ENCODE results near the gene FRAT1.
"Not testable (repeated sequence)": the region's sequence is repeated elsewhere in the genome, so short reads cannot be mapped to it uniquely, and the experiment has no call there.

The FRAT1 gene, protein sequence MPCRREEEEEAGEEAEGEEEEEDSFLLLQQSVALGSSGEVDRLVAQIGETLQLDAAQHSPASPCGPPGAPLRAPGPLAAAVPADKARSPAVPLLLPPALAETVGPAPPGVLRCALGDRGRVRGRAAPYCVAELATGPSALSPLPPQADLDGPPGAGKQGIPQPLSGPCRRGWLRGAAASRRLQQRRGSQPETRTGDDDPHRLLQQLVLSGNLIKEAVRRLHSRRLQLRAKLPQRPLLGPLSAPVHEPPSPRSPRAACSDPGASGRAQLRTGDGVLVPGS

DNA sequence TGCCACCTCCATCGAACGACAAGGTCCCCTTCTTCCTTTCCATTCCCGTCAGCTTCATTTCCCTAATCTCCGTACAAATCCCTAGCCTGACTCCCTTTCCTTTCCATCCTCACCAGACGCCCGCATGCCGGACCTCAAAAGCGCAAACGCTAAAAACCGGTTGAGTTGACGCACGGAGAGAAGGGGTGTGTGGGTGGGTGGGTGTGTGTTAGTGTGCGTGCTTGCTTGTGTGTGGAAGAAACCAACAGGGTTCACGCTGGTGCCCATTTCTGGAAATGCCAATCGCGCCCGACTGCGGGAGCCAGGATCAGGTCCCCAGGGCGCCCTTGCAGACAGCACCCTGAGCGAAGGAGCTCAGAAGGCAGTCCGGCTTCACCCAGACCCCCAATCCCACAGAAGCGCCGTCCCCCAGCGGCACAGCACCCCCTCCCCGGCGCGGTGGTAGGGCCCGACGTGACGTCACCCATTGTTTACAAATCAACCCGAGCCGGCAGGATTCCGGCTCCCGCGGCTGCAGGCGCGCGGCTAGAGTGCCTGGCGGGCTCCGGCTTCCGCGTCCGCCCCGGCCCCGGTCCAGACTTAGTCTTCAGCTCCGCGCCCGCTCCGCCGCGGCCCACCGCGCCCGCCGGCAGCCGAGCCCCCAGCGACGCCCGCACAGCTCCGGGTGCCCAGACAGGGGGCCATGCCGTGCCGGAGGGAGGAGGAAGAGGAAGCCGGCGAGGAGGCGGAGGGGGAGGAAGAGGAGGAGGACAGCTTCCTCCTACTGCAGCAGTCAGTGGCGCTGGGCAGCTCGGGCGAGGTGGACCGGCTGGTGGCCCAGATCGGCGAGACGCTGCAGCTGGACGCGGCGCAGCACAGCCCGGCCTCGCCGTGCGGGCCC lies at the start of gene FRAT1:
FRAT1 (plus strand) TSS at position 500 of the 880 bp plus-strand sequence; CDS start at position 683, 183 bp downstream.
- peak; percentile 64 to 85 for DNase-seq (ENCODE audit: extremely low read depth in 1 of 2, low read depth in 1 of 2)

DNA sequence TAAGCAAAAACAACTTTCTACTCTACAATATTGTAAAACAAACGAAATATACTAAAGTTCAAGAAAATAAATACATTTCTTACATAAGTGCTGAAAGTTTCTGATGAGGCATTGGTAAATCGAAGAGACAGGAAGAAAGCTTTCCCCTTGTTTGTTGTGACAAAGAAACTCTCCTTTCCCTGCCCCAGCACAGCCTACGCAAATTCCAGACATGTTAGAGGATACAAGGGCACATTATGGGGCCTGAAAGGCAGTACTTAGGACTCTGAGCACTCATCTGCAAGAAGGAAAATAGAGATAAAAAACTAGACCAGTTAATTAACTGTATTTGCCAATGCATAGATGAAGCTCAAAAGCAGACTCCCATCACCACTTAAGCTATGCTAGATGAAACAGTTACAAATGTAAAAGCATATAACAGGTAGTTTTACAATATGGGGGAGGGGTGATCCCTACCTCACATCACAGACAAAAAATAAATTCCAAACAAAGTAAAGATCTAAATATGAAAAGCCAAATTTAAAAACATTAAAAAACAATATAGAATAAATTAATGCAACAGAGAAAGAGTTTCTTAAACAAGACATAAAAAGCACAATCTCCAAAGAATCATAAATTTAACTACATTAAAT lies 48.4 kb upstream of the FRAT1 start:
- DNase-seq (ENCODE audit: extremely low read depth in 1 of 2, low read depth in 1 of 2) = no peak

DNA sequence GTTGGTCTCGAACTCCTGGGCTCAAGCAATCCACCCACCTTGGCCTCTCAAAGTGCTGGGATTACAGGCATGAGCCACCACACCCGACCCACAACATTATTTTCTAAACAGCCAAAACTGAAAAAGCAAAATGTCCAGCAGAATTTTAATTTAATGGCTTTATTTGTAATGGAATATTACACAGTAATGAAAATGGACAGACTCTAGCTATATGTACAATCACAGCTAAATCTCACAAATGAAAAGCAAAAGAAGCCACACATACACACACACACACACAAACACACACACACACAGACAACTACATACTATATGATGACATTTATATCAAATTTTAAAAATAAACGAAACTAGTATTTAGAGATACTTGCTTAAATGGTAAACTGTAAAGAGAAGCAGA lies 45.4 kb upstream of the FRAT1 start:
- no peak for DNase-seq (ENCODE audit: extremely low read depth in 1 of 2, low read depth in 1 of 2)

DNA sequence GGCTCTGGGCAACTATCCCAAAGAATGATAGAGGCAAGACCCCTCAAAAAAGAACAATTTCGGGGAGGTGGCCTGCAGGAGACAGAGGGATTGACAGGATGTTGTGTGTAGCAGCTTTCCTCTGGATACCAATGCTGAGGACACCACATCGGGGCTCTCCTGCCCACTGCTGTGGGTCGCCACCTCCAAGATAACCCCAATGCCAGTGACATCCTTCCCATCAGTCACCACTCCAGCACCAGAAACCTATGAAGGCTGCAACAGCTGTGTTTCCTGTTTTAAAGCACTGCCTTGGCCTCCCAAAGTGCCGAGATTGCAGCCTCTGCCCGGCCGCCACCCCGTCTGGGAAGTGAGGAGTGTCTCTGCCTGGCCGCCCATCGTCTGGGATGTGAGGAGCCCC lies 44.2 kb upstream of the FRAT1 start:
- no peak for DNase-seq (ENCODE audit: extremely low read depth in 1 of 2, low read depth in 1 of 2)

DNA sequence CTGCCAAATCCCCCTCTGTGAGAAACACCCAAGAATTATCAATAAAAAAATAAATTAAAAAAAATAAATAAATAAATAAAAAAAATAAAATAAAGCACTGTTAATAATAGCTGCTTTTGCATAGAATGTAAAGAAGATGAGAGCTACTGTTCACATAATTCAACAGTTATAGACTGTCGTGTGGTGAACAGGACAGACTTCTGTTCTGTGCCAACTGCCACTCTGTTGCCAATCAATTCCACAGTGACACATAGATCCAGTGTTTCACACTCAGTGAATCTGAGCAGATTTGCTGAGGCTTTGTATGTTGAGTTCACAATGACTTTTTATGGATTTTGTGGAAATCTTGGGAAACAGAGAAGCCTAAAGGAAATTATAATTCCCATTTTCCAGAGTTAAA lies 41.5 kb upstream of the FRAT1 start:
- no peak for DNase-seq (ENCODE audit: extremely low read depth in 1 of 2, low read depth in 1 of 2)

DNA sequence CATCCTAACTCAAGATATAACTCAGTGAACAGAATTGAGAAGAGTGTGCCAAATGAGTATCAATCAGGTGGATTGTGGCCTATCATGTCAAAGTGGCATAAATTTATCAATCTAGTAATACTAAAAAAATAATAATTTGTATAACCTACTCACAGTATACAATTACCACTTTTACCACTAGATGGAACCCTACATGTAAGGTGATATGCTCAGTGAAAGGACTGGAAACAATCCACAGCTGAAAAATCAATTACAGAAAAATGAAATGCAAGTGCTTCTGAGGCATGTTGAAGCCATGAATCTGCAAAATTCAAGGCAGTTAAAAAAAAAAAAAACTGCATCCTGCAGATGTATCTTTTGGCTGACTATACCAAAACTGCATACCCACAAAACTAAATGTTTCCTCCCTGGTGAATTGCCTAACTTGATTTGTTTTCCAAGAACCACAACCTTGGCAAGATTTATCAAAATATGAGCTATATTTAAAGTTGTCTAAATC lies 40.5 kb upstream of the FRAT1 start:
- no peak for DNase-seq (ENCODE audit: extremely low read depth in 1 of 2, low read depth in 1 of 2)

DNA sequence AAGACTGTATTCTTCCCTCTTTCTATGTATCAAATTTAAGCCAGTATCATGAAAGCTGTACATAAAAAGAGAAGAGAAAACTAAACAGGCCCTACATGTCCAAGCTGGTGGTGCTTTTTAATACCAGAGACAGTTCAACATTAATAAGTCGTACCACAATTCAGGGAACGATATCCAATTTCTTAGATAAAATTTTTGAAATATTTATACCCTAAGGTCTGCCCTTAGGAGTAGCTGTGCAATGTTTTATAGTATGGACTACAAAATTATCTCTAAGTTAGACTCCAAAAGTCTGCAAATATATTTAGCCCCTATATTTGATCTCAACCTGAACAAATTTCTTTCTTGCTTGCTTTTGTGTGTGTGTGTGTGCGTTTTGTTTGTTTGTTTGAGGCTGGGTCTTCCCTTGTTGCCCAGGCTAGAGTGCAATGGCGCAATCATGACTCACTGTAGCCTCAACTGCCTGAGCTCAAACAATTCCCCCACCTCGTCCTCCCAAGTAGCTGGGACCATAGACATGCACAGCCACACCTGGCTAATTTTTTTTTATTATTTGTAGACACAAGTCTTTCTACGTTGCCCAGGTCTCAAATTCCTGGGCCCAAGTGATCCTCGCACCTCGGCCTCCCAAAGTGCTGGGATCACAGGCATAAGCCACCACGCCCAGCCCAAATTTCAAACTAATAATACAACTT lies 39.8 kb upstream of the FRAT1 start:
- no peak for DNase-seq (ENCODE audit: extremely low read depth in 1 of 2, low read depth in 1 of 2)

DNA sequence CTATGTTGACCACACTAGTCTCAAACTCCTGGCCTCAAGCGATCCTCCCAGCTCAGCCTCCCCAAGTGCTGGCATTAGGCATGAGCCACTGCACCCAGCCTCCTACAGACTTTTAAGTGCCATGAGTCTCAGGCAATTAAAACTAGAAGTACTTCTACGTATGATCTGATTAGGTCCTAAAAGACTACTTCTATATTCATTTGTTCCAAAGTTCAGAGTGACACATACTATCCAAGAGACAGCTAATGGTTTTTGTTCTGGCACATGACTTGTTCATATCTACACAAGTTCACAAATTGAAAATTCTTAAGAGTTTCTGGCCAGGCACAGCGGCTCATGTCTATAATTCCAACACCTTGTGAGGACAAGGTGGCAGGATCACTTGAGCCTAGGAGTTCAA lies 38.3 kb upstream of the FRAT1 start:
- DNase-seq (ENCODE audit: extremely low read depth in 1 of 2, low read depth in 1 of 2) = no peak

DNA sequence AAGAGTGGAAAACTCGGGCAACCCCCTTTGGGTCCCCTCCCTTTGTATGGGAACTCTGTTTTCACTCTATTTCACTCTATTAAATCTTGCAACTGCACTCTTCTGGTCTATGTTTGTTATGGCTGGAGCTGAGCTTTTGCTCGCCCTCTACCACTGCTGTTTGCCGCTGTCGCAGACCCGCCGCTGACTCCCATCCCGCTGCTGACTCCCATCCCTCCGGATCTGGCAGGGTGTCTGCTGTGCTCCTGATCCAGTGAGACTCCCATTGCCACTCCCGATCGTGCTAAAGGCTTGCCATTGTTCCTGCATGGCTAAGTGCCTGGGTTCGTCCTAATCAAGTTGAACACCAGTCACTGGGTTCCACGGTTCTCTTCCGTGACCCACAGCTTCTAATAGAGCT lies 29.0 kb upstream of the FRAT1 start:
- not testable (repeated sequence) for DNase-seq (ENCODE audit: extremely low read depth in 1 of 2, low read depth in 1 of 2)

DNA sequence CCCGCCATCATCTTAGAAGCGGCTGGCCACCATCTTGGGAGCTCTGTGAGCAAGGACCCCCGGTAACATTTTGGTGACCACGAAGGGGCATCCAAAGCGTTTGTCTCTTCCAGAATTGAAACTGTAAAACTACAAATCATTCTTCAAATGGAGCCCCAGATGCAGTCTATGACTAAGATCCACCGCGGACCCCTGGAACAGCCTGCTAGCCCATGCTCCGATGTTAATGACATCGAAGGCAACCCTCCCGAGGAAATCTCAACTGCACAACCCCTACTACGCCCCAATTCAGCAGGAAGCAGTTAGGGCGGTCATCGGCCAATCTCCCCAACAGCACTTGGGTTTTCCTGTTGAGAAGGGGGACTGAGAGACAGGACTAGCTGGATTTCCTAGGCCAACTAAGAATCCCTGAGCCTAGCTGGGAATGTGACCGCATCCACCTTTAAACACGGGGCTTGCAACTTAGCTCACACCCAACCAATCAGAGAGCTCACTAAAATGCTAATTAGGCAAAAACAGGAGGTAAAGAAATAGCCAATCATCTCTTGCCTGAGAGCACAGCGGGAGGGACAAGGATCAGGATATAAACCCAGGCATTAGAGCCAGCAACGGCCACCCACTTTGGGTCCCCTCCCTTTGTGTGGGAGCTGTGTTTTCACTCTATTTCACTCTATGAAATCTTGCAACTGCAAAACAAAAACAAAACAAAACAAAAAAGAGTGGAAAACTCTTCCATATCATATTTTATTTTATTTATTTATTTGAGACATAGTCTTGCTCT lies 28.3 kb upstream of the FRAT1 start:
- DNase-seq (ENCODE audit: extremely low read depth in 1 of 2, low read depth in 1 of 2) = not testable (repeated sequence)

DNA sequence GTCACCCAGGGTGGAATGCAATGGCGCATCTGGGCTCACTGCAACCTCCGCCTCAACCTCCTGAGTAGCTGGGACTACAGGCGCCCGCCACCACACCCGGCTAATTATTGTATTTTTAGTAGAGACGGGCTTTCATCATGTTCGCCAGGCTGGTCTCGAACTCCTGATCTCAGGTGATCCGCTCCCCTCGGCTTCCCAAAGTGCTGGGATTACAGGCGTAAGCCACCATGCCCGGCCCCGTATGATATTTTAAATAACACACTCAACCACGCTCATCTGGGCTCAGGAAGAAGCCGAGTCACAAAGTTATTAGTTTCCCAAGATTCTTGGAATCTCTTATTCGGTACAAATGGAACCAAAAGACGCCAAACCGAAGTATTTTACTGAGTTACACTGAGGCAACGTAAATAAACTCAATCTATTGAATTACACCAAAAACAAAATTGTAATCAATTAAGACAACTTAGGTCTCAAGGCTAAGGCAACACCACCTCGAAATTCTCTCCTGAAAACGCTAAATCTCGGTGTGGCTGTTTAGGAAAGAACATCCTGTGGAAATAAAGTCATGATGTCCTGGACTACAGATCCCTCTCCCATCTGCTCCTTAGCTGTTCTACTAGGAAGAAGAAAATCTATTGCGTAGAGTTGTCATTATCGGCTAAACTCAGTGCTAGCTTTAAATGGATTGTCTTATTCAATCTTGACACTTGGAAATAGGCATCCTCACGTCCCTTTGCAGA lies 27.5 kb upstream of the FRAT1 start:
- no peak for DNase-seq (ENCODE audit: extremely low read depth in 1 of 2, low read depth in 1 of 2)

DNA sequence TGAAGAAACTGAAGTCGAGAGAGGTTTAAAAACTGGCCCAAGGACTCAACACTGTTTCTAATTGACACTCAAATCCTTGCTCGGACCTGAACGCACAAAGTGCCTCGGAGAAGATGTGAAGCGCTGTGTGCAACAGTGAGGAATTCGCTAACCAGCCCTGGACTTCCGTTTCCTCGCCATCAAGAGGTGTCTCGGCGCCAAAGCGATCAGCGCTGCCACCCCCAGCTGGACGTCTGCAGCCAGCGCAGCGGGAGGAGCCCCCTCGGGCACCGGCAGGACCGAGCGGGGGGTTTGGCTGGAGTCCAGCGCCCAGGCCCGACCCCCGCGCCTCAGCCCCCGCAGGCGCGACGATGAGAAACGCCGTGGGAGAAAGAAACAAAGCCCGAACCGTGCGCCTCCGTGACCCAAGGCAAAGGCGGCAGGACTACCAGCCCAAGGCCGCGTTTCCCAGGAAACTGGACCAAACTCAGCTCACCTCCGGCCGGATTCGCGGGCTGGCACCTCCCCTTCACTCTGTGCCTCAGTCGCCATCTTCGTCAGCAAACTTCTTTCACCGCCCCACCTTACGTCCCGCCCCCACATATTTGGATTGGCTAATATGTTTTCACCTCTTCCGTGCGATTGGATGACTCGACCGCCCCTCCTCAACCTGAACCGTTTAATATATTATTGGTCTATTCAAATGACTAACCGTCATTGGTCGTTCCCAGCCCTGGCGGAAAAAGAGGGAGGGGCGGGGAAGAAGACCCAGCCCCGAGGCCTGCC lies 26.8 kb upstream of the FRAT1 start, which contains the start of gene ARHGAP19:
ARHGAP19 (minus strand) TSS at position 541 of the 765 bp plus-strand sequence; CDS start at position 531, 10 bp downstream.
- DNase-seq (ENCODE audit: extremely low read depth in 1 of 2, low read depth in 1 of 2) = peak; percentile 78 to 83

DNA sequence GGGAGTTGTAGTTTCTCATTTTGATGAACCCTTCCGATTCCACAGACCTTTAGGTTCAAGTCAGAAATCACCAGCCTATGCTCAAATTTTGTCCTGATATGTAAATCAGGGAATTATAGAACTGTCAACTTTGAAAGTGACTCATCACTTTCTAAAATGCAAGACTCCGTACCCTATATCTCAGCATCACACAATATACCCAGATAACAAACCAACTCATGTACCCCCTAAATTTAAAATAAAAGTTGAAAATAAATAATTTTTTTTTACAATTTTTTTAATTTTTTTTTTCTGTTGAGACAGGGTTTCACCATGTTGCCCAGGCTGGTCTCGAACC lies 26.2 kb upstream of the FRAT1 start:
- DNase-seq (ENCODE audit: extremely low read depth in 1 of 2, low read depth in 1 of 2) = no peak

DNA sequence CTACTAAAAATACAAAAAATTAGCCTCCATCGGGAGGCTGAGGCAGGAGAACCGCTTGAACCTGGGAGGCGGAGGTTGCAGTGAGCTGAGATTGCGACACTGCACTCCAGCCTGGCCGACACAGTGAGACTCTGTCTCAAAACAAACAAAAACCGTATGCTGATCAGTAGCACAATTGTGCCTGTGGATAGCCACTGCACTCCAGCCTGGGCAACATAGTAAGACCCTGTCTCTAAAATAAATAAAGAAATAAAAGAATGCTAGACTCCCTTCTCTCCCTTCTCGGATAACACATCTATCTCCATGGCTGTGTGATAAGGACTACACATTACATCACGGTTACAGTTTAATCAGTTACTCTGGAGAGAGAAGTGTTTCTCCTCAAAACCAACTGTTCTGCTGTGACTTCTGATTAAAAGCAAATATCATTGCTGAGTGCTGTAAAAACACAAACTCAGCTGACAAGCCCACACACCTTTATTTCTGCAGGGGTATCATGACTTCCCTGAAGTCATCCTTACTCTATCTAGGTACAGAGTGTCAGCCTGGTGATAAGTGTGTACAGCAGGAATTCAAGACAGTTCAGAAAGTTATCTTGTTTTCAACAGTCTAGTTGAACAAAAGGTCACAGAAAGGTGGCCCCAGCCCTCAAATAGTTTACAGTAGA lies 21.4 kb upstream of the FRAT1 start:
- no peak for DNase-seq (ENCODE audit: extremely low read depth in 1 of 2, low read depth in 1 of 2)

DNA sequence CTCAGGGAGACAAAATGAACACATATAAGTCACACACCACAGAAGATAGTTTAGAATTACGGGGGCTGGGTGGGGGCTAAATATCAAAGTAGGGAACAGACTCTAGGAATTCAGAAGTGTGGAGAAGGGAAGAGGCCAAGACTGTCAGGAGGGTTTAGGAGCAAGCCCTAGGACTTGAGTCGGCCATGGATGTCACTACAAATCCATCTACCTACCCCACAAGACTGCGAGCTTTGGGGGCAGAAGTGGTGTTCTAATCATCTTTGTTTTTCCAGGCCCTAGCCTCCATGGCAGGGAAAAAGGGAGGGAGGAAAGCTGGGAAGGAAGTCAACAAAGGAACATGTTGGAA lies 20.9 kb upstream of the FRAT1 start:
- no peak for DNase-seq (ENCODE audit: extremely low read depth in 1 of 2, low read depth in 1 of 2)

DNA sequence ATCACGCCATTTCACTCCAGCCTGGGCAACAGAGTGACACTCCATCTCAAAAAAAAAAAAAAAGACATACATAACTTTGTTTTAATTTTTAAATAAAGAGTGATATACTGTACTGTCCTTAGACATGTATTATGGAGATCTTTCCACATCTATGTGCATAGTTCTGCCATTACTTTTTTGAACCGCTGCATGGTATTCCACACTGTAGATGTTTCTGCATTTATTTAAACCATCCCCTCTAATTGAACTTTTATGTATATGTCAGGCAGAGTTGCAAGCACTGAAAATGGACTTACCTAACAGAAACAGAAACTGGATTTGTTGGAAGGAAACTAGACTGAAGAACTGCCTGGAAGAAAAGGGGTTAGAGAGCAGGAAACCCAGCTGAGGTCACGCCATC lies 18.1 kb upstream of the FRAT1 start:
- DNase-seq (ENCODE audit: extremely low read depth in 1 of 2, low read depth in 1 of 2) = no peak

DNA sequence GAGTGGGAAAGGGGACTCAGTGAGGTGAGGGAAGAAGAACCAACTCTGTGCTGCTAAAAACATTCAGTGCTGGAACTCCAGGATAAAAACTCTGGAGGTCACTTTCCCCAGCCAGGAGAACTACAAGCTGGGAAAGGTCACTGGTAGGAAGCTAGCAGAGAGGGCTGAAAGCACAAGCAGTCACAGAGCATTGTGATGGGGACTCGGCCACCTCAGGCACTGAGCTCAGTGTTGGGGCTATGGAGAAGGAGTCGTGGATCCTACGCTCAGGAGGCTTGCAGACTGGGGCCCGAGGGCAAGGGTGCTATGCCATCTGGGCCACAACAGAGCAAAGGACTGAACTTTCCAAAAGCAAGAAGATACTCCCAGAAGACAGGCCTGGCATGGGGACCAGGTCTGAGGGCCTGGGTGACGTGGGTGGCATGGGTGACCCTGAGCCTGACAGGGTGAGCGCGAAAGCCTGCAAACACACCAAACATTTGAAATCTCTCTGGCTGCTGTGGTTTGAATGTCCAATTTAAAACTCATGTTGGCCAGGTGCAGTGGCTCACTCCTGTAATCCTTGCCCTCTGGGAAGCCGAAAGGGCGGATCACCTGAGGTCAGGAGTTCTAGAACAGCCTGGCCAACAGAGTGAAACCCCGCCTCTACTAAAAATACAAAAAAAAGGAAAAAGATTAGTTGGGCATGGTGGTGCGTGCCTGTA lies 16.8 kb upstream of the FRAT1 start:
- DNase-seq (ENCODE audit: extremely low read depth in 1 of 2, low read depth in 1 of 2) = no peak

DNA sequence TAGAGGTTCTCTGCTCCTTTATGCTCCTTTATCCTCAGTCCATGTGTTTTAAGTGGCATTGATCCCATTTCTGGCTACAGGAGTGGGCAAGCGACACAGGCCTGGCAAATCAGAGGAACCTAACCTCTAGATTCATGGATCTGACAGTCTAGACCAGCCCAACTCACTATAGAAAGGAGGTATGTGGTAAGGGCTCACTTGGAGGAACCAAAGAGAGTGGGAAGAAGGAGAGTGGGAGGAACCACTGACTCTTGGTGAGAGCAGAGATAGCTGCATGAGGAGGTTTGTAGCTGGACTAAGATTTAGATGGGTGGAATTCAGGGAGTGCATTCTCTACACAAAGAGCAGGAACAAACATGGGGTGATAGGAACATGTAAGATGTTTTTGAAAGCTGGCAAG lies 11.6 kb upstream of the FRAT1 start:
- no peak for DNase-seq (ENCODE audit: extremely low read depth in 1 of 2, low read depth in 1 of 2)
